Smooth muscle cell (in vitro differentiated cells): ENCODE results near the gene LMNA. TPM values are rescaled to one million over a fixed set of nuclear protein-coding genes. Genes with fewer than 3 reads are reported as not detected.
A peak's percentile ranks its signal among the peaks of the same experiment; 100 is the strongest.
"Not testable (repeated sequence)": the region's sequence is repeated elsewhere in the genome, so short reads cannot be mapped to it uniquely, and the experiment has no call there.

Experiments used
- DNase-seq: peaks from one replicate; lab custom pipeline; 2025; ENCODE audit not compliant: unreplicated experiment; lab: John Stamatoyannopoulos, UW
- H2AFZ ChIP-seq: fragments of 200-600 bp; sonication (generic); 2 replicates; pipeline ENCODE4 v1.6.0; 2016; ENCODE audit warnings: antibody characterized with exemption, low read depth, mild to moderate bottlenecking
- H3F3A ChIP-seq: fragments of 200-600 bp; sonication (generic); 2 replicates; pipeline ENCODE4 v1.6.0; 2017; ENCODE audit warnings: antibody characterized with exemption, low read depth
- H3K27ac ChIP-seq: fragments of 200-600 bp; sonication (generic); 2 replicates; pipeline ENCODE4 v1.5.1; 2016; ENCODE audit warnings: low read depth, mild to moderate bottlenecking
- H3K27me3 ChIP-seq: fragments of 200-600 bp; sonication (generic); 2 replicates; pipeline ENCODE4 v1.6.1; 2016; ENCODE audit warnings: low read depth, mild to moderate bottlenecking
- H3K36me3 ChIP-seq: fragments of 200-600 bp; sonication (generic); 2 replicates; pipeline ENCODE4 v1.5.1; 2016; ENCODE audit warnings: low read depth
- H3K4me1 ChIP-seq: fragments of 200-600 bp; sonication (generic); 2 replicates; pipeline ENCODE4 v1.5.1; 2016; ENCODE audit warnings: low read depth
- H3K4me2 ChIP-seq: fragments of 200-600 bp; sonication (generic); 2 replicates; pipeline ENCODE4 v1.6.0; 2016; ENCODE audit warnings: mild to moderate bottlenecking
- H3K4me3 ChIP-seq: fragments of 200-600 bp; sonication (generic); 2 replicates; pipeline ENCODE4 v1.5.1; 2016; ENCODE audit warnings: mild to moderate bottlenecking
- H3K79me2 ChIP-seq: fragments of 200-600 bp; sonication (generic); 2 replicates; pipeline ENCODE4 v1.6.0; 2016; ENCODE audit warnings: low read depth, mild to moderate bottlenecking
- H3K9ac ChIP-seq: fragments of 200-600 bp; sonication (generic); 2 replicates; pipeline ENCODE4 v1.6.0; 2016; ENCODE audit warnings: low read depth
- H3K9me3 ChIP-seq: fragments of 200-600 bp; sonication (generic); replicated peaks from 2 replicates; pipeline ENCODE4 v1.5.1; 2016; ENCODE audit warnings: low read depth
- H4K20me1 ChIP-seq: fragments of 200-600 bp; sonication (generic); 2 replicates; pipeline ENCODE4 v1.6.0; 2016; ENCODE audit warnings: low read depth
- WGBS: methylation state at CpG from one replicate; pipeline ENCODE4 v1.1.7; 2016; ENCODE audit warnings: low lambda C conversion rate; 5-methylcytosine and 5-hydroxymethylcytosine counted together
- polyA plus RNA-seq: library from polyadenylated mRNA; unstranded; fragments of >200 nt; fragmentation: Nextera tagmentation; extraction: Ambion mirVana; gene quantifications from 2 replicates; pipeline ENCODE4 v1.2.1, GENCODE V29; 2016
- total RNA-seq: library from RNA; depleted of rRNA; stranded (reverse); fragments of >200 nt; gene quantifications from 2 replicates; pipeline ENCODE4 v1.2.3, GENCODE V29; 2014
- TF ChIP-seq, protein P1 (sequence below): fragments of 200-600 bp; sonication (generic); IDR thresholded peaks from 2 replicates; pipeline ENCODE4 v1.5.1; 2017; ENCODE audit warnings: borderline replicate concordance, mild to moderate bottlenecking, antibody characterized with exemption; ENCODE audit not compliant: insufficient read depth, poor library complexity, severe bottlenecking

Gene LMNA
- total and polyA plus RNA-seq, 2 experiments from 2014 or later: 256 to 626 TPM

DNA sequence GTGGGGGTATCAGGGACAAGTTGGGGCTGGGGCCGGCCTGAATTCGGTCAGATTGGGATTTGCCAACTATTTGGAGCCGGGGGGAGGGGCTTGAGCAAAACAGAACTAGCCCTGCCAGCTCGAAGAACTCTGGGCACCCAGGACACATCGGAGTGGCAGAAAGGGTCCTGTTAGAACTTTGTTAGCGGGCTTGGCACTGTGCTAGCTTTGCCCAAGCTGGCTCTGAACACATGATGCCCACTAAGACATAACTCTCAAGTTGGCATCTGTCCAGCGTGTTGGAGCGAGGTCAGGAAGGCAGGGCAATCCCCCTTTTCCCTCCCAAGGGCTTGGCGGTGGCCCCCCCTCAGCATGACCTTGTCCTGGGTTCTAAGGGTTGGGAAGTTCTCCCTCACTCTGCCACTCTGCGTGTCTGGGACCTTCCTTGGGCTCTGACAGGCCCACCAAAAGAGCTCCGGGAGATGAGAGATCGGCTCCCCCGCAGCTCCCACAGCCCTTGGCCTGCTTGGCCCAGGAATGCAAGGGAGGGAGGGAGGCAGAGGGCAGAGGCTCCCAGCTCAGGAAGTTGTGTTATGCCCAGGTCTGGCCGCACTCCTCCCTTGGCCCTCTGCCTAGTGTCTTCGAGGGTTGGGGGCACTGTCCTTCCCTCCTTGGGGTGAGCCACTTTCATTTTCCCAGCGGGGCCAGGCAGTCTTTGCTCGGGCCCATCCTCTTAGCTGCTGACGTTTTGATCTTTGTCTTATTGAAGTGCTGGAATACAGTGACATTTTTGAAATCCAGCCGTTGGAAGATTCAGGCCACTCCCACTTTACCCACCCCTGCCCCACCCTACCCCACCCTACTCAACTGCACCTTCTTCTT lies 1.2 kb downstream of the LMNA start:
- Histone ChIP-seq H4K20me1 (peaks cover 62% of the 10 kb centered on the region), H3K79me2 (peaks cover 78% of the 10 kb centered on the region), H2AFZ (no peak overlapping the region), H3K9ac (peak overlapping the region; percentile 100), H3K4me2 (peak overlapping the region; percentile 88), H3K27me3 (no peaks in the 10 kb centered on the region), H3K27ac (peak overlapping the region; percentile 100), H3F3A (peaks cover 32% of the 10 kb centered on the region), H3K4me1 (peaks cover 24% of the 10 kb centered on the region), H3K9me3 (no peaks in the 10 kb centered on the region), H3K36me3 (no peaks in the 10 kb centered on the region), H3K4me3 (peak overlapping the region; percentile 100)
- TF ChIP-seq, protein P1, sequence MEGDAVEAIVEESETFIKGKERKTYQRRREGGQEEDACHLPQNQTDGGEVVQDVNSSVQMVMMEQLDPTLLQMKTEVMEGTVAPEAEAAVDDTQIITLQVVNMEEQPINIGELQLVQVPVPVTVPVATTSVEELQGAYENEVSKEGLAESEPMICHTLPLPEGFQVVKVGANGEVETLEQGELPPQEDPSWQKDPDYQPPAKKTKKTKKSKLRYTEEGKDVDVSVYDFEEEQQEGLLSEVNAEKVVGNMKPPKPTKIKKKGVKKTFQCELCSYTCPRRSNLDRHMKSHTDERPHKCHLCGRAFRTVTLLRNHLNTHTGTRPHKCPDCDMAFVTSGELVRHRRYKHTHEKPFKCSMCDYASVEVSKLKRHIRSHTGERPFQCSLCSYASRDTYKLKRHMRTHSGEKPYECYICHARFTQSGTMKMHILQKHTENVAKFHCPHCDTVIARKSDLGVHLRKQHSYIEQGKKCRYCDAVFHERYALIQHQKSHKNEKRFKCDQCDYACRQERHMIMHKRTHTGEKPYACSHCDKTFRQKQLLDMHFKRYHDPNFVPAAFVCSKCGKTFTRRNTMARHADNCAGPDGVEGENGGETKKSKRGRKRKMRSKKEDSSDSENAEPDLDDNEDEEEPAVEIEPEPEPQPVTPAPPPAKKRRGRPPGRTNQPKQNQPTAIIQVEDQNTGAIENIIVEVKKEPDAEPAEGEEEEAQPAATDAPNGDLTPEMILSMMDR: no peak
- WGBS: 1% methylated on average over 16 of the region's 19 CpGs
- no peak for DNase-seq

DNA sequence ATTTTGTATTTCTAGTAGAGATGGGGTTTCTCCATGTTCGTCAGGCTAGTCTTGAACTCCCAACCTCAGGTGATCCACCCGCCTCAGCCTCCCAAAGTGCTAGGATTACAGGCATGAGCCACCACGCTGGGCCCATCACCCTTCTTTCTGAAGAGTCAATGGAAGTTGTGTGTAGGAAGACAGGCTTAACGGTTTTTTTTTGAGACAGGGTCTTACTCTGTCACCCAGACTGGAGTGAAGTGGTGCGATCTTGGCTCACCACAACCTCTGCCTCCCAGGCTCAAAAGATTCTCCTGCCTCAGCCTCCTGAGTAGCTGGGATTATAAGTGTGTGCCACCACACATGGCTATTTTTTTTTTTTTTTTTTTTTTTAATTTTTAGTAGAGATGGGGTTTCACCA lies 2.2 kb downstream of the LMNA start:
- not testable (repeated sequence) for H3K27me3 ChIP-seq, H3K9me3 ChIP-seq, H3K36me3 ChIP-seq, H2AFZ ChIP-seq, DNase-seq
- peaks cover 78% of the 10 kb centered on the region for H3K79me2 ChIP-seq
- peak overlapping the region; percentile 88 for H3K4me2 ChIP-seq
- H3F3A ChIP-seq: peaks cover 38% of the 10 kb centered on the region
- WGBS: 55% methylated on average over 5 of the region's 5 CpGs
- peaks cover 31% of the 10 kb centered on the region for H3K4me1 ChIP-seq
- peaks cover 72% of the 10 kb centered on the region for H4K20me1 ChIP-seq
- peak overlapping the region; percentile 100 for H3K9ac ChIP-seq
- H3K4me3 ChIP-seq: peak overlapping the region; percentile 100
- peak overlapping the region; percentile 100 for H3K27ac ChIP-seq

DNA sequence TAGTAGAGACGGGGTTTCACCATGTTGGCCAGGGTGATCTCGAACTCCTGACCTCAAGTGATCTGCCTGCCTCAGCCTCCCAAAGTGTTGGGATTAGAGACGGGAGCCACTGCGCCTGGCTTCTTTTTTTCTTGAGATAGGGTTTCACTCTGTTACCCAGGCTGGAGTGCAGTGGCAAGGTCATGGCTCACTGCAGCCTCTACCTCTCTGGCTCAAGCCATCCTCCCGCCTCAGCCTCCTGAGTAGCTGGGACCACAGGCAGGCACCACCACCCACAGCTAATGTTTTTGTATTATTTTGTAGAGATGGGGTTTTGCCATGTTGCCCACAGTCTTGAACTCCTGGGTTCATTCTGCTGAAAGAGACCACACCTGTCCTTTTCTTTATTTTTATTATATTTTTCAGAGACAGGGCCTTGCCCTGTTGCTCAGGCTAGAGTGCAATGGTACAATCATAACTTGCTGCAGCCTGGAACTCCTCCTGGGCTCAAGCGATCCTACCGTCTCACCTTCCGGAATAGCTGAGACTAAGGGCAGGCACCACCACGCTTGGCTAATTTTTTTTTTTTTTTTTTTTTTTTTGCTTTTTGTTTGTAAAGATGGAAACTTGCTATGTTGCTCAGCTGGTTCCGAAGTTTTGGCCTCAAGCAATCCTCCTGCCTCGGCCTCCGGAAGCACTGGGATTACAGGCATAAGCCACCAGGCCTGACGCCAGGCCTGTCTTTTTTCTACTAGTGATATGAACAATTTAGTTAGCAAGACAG lies 3.1 kb downstream of the LMNA start:
- peak overlapping the region; percentile 100 for H3K27ac ChIP-seq
- H3K9ac ChIP-seq: peak overlapping the region; percentile 47
- H3K36me3 ChIP-seq: no peaks in the 10 kb centered on the region
- no peak for DNase-seq
- no peaks in the 10 kb centered on the region for H3K27me3 ChIP-seq
- WGBS: 58% methylated on average over 13 of the region's 13 CpGs
- H3K4me1 ChIP-seq: peaks cover 40% of the 10 kb centered on the region
- TF ChIP-seq, protein P1: no peak
- no peaks in the 10 kb centered on the region for H3K9me3 ChIP-seq
- peaks cover 80% of the 10 kb centered on the region for H4K20me1 ChIP-seq
- peaks cover 80% of the 10 kb centered on the region for H3K79me2 ChIP-seq
- H3K4me2 ChIP-seq: peak overlapping the region; percentile 88
- peak overlapping the region; percentile 100 for H3K4me3 ChIP-seq
- H3F3A ChIP-seq: peaks cover 46% of the 10 kb centered on the region
- no peak overlapping the region for H2AFZ ChIP-seq

DNA sequence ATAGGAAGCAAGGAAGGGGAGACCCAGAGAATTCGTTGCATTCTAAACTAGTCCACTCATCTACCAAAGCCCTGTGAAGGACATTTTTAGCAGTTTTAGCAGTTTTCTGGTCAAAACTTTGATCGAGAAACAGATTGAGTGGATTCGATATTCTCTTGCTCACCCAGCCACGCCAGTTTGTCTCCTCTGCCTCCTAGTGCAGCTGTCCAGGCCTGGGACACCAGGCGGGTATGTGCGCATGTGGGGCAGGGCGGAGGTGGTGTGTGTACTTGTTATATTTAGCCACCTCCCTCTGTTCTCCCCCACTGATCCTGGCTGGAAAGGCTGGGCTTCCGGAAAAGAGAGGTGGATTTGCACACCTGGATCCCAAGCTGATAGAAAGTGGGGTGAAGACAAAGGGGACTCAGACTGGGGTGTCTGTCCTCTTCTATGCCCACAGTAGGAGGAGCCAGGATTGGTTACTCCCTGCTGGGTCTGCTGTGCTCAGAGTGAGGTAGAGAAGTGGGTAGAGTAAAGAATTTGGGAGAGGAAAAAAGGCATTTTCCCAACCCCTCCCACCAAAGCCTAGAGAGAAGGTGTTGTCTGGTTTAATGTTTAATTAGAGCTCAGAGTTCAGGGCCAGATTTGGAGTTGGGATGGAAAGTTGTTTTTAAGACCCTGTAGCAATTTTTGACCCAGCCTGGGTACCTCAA lies 3.8 kb downstream of the LMNA start:
- Histone ChIP-seq H3K4me2 (peak overlapping the region; percentile 88), H3K9me3 (no peaks in the 10 kb centered on the region), H4K20me1 (peaks cover 82% of the 10 kb centered on the region), H2AFZ (no peak overlapping the region), H3K4me1 (peaks cover 47% of the 10 kb centered on the region), H3K9ac (peak overlapping the region; percentile 47), H3K36me3 (no peaks in the 10 kb centered on the region), H3F3A (peaks cover 47% of the 10 kb centered on the region), H3K27ac (peak overlapping the region; percentile 100), H3K79me2 (peaks cover 88% of the 10 kb centered on the region), H3K4me3 (peak overlapping the region; percentile 100), H3K27me3 (no peaks in the 10 kb centered on the region)
- 37% methylated on average over 8 of the region's 8 CpGs for WGBS
- no peak for DNase-seq
- TF ChIP-seq, protein P1: no peak
